Testis (tissue), 2 donors: Measurements from ENCODE around the gene LMF2.

ENCODE experiments used
- CTCF ChIP-seq, 3 experiments: fragments of 450-650 bp in 2 of 3; fragments of 200-600 bp in 1 of 3; sonication (generic) in 1 of 3; IDR thresholded peaks; one replicate each; pipeline ENCODE4 v1.5.1; 2016 to 2019; ENCODE audit warnings: antibody characterized with exemption in 3 of 3, mild to moderate bottlenecking in 2 of 3, moderate library complexity in 1 of 3
- POLR2A ChIP-seq: fragments of 450-650 bp; IDR thresholded peaks from one replicate; pipeline ENCODE4 v1.6.1; 2017; ENCODE audit warnings: antibody characterized with exemption, mild to moderate bottlenecking, moderate library complexity

- TF ChIP-seq CTCF (IDR thresholded peaks at IDR 0.05) (no peak), POLR2A (no peak)
Observed at GRCh38 chr22:50461979-50462540, 45.4 kb downstream of the LMF2 start.
